GM12892 (cell line): ENCODE measurements around the gene CD247. TPM values are rescaled to one million over a fixed set of nuclear protein-coding genes. Genes with fewer than 3 reads are reported as not detected.
"Not testable (repeated sequence)": the region's sequence is repeated elsewhere in the genome, so short reads cannot be mapped to it uniquely, and the experiment has no call there.

Experiments used
- DNase-seq: peaks from one replicate; pipeline ENCODE4 v3.0.0; 2011; ENCODE audit not compliant: insufficient read length
- FAIRE-seq: peaks from 2 replicates; lab custom pipeline; 2011; peaks lifted over from hg19 to GRCh38; lab: Jason Lieb, UNC
- POLR2A ChIP-seq: IDR thresholded peaks from 2 replicates; pipeline ENCODE4 v1.6.1; 2011; ENCODE audit warnings: low read depth, low read length, control low read depth
- POLR2AphosphoS5 ChIP-seq: IDR thresholded peaks from 2 replicates; pipeline ENCODE4 v1.6.1; 2011; ENCODE audit warnings: low read depth, low read length, control low read depth
- TAF1 ChIP-seq: IDR thresholded peaks from 2 replicates; pipeline ENCODE4 v1.6.1; 2011; ENCODE audit warnings: low read depth, mild to moderate bottlenecking, control low read depth, low read length, borderline replicate concordance
- polyA plus RNA-seq: library from polyadenylated mRNA; unstranded; fragments of >200 nt; gene quantifications from one replicate; pipeline ENCODE4 v1.2.1, GENCODE V29; 2012; ENCODE audit warnings: missing spikeins, inconsistent platforms; ENCODE audit not compliant: missing spikeins

CD247 gene
- 1.1 TPM for polyA plus RNA-seq

- FAIRE-seq (no peak), DNase-seq (no peak)
- no peak for TF ChIP-seq TAF1
- no peak for TF ChIP-seq POLR2A
- no peak for TF ChIP-seq POLR2AphosphoS5
These were observed at the start of gene CD247 for GRCh38 chr1:167518331-167518700. TSS of gene CD247 (minus strand) at chr1:167518529. CDS start at chr1:167518465, 64 bp downstream.

DNA sequence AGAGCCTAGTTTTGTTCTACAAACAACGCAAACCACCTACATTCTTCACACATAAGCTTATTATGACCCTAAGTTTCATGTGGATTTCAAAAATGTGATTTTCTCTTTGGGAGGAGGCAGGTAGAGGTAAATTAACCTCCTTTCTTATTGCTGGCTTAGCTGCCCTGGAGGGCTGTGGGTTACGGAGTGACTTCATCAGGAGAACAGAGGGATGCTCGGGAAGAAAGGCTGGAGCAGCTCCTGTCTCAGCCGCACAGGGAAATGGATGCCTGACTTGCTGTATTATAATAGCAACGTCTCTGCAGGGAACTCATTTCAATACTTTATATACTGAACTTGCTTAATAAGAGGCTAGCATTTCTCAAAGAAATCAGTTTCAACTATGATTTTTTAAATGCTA lies 49.3 kb upstream of the CD247 start:
- FAIRE-seq = no peak

GRCh38 chr1:167566766-167567165 lies 48.4 kb upstream of the CD247 start:
- DNase-seq = no peak
- FAIRE-seq = no peak

More for the DNA sequence above, 49.3 kb upstream of the CD247 start:
- TF ChIP-seq POLR2A = no peak
- TF ChIP-seq TAF1 = no peak
- TF ChIP-seq POLR2AphosphoS5 = no peak
- DNase-seq = no peak

DNA sequence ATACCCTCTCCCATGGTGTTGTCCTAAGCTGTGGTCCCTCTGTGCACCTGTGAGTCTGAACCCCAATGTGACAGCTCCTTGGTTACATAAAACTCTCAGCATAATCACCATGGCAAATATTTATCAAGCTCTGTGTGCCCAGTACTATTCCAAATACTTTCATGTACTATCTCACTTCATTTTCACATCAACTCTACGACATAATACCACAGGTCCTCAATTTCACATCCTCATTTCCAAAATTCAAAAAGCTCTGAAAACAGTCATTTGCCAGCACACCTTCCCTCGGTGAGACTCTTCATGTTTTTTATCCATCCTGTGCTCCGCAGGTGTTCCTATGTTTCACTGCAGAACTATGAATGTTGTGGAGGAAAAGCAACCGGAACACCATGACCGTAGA lies 47.6 kb upstream of the CD247 start:
- DNase-seq (no peak), FAIRE-seq (no peak)
- TF ChIP-seq TAF1 (no peak), POLR2AphosphoS5 (no peak), POLR2A (no peak)

More at GRCh38 chr1:167566766-167567165, 48.4 kb upstream of the CD247 start:
- TF ChIP-seq TAF1 = no peak
- TF ChIP-seq POLR2A = no peak
- no peak for TF ChIP-seq POLR2AphosphoS5

DNA sequence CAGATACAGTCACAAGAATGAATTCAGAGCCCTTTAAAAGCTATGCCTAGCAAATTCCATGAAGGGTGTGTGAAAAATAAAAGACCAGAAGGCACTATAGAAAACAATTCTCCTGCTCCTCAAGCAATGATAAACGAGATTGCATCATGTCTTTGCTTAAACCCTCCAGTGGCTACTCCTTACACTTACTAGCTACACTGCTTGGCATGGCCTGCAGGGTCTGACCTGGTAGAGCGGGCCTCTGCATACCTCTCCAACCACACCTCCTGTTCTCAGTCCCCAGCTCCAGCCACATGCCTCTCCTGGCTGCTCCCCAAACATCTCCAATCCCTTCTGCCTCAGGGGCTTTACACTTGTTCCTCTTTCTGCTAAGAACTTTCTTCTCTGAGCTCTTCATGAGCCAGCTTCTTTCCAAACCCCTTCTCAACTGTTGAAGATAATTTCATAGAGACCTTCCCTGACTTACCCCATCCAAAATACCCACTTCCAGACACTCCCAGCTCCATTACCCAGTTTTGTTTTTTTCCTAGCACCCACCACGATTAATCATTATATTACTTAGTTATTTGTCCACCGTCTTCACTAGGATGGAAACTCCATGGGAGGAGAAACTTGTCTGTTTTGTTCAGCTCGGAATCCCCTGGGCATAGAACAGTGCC lies 46.4 kb upstream of the CD247 start:
- no peak for DNase-seq
- FAIRE-seq = no peak
- TF ChIP-seq TAF1 = no peak
- no peak for TF ChIP-seq POLR2A
- no peak for TF ChIP-seq POLR2AphosphoS5

GRCh38 chr1:167563579-167564246 lies 45.4 kb upstream of the CD247 start:
- no peak for FAIRE-seq

DNA sequence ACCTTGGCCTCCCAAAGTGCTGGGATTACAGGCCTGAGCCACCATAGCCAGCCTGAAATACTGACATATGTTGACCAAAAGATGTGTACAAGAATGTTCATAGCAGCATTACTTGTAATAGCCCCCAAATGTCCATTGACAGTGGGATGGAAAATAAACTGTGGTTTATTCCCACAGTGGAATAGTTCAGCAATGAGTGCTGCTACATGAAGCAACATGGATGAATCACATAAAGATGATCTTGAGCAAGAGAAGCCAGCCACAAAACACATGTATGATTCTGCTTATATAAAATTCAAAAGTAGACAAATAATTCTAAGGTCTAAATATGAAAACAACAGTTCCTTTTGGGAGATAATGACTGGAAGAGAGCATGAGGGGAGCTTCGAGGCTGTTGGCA lies 44.4 kb upstream of the CD247 start:
- no peak for DNase-seq
- no peak for TF ChIP-seq TAF1
- no peak for TF ChIP-seq POLR2AphosphoS5
- no peak for TF ChIP-seq POLR2A
- no peak for FAIRE-seq

More at GRCh38 chr1:167563579-167564246, 45.4 kb upstream of the CD247 start:
- no peak for TF ChIP-seq POLR2AphosphoS5
- TF ChIP-seq POLR2A = no peak
- TF ChIP-seq TAF1 = no peak
- DNase-seq = no peak

DNA sequence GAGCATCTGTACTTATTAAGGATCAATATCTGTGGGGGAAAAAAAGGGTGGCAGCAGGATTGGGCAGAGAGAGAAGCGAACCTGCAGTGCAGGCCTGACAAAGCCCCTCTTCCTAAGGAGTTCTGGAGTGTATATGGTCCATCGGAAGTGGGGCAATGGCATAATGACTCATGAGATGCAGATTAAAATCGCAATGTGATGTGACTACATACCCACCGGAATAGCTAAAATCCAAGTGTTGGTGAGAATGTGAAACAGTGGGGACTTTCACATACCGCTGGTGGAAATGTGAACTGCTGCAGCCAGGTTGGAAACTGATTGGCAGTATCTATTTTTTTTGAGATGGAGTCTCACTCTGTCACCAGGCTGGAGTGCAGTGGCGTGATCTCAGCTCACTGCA lies 43.4 kb upstream of the CD247 start:
- FAIRE-seq (no peak), DNase-seq (no peak)
- TF ChIP-seq TAF1 = no peak
- TF ChIP-seq POLR2A = no peak
- TF ChIP-seq POLR2AphosphoS5 = no peak

- DNase-seq = no peak
- FAIRE-seq = peak; percentile 98
- TF ChIP-seq POLR2A (no peak), POLR2AphosphoS5 (no peak)
These were observed 37.8 kb upstream of the CD247 start for GRCh38 chr1:167555971-167556714.

GRCh38 chr1:167555072-167555471 lies 36.7 kb upstream of the CD247 start:
- FAIRE-seq, DNase-seq: not testable (repeated sequence)

DNA sequence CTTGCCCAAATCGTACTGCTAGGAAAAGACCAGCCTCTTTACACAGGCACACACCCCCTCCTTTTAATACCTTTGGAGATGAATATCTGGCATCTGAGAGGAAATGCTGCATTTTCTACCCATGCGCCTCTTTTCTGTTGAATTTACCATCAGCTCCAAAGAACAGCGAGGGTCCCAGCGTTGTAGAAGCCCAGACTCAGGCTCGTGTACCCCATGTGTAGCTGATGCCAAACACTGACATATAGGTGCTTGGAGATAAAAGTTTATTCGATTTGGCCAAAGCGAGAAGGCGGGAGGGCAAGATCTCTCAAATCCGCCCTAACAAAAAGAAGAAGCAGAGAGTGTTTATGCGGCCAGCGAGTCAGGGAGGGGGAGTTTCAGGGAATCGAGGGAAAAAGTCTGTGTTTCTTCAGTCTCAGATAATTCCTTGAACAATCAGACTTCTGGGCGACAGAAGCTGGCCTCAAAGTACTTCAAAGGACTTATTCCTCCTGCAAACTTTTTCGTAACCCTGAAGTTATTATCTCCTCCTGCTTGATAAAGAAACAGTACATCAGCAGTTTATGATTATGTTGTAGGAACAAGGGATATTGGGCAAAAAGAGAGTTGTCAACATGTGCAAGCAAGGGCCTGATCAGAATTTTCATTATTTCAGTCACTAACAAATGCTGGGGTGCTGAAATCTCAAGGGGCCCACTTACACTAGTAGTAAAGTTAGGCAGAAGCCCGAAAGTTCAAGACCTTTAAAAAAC lies 35.9 kb upstream of the CD247 start:
- FAIRE-seq (peak; percentile 40), DNase-seq (no peak)
- TF ChIP-seq POLR2AphosphoS5 = no peak
- no peak for TF ChIP-seq TAF1
- TF ChIP-seq POLR2A = no peak
